Measurements from ENCODE around the gene ANTKMT.

- TF ChIP-seq RAD21 (IDR thresholded peaks at IDR 0.05; ENCODE audit: low read depth) (no peak), USF1 (IDR thresholded peaks at IDR 0.05) (no peak), EP300 (IDR thresholded peaks at IDR 0.05; ENCODE audit: borderline replicate concordance) (no peak), TEAD4 (IDR thresholded peaks at IDR 0.05) (no peak), YY1 (IDR thresholded peaks at IDR 0.05; ENCODE audit: low read depth) (no peak), CREB1 (IDR thresholded peaks at IDR 0.05; ENCODE audit: low read depth) (no peak), ZBTB7A (IDR thresholded peaks at IDR 0.05; ENCODE audit: low read depth) (no peak), NFIC (IDR thresholded peaks at IDR 0.05) (no peak), MAX (IDR thresholded peaks at IDR 0.05) (no peak), REST (IDR thresholded peaks at IDR 0.05; ENCODE audit: low read depth) (no peak)
Measured at GRCh38 chr16:746637-747036, 25.7 kb downstream of the ANTKMT start.
